Memory B cell (primary cell): ENCODE results near the gene VILL.

Experiments
- ATAC-seq: fragments of 150-1000 bp; cut with Tn5 transposase; 2 replicates; pipeline ENCODE4 v1.10.0; 2021; ENCODE audit warnings: low read depth, mild to moderate bottlenecking, moderate library complexity
- DNase-seq, 2 donors: peaks; one replicate each; pipeline ENCODE4 v3.0.0; 2022; ENCODE audit warnings: low spot score in 2 of 2
- H3K27ac Mint-ChIP-seq: one replicate; pipeline ENCODE4 v1.8.0; 2022; ENCODE audit warnings: mild to moderate bottlenecking, moderate library complexity, mixed read lengths
- H3K27me3 Mint-ChIP-seq: one replicate; pipeline ENCODE4 v1.8.0; 2022; ENCODE audit warnings: mixed read lengths
- H3K36me3 Mint-ChIP-seq: one replicate; pipeline ENCODE4 v1.8.0; 2022; ENCODE audit warnings: mild to moderate bottlenecking, mixed read lengths
- H3K4me1 Mint-ChIP-seq: one replicate; pipeline ENCODE4 v1.8.0; 2022; ENCODE audit warnings: mixed read lengths
- H3K4me3 Mint-ChIP-seq: one replicate; pipeline ENCODE4 v1.8.0; 2022; ENCODE audit warnings: mild to moderate bottlenecking, moderate library complexity, mixed read lengths
- H3K9me3 Mint-ChIP-seq: one replicate; pipeline ENCODE4 v1.8.0; 2022; ENCODE audit warnings: mixed read lengths

Gene VILL

GRCh38 chr3:37954881-37955280 lies 35.7 kb upstream of the VILL start:
- Mint-ChIP-seq H3K36me3 (no peaks in the 10 kb centered on the region), H3K27ac (no peak overlapping the region), H3K9me3 (no peaks in the 10 kb centered on the region), H3K4me3 (no peak overlapping the region), H3K4me1 (peaks cover 8% of the 10 kb centered on the region), H3K27me3 (peaks cover 1% of the 10 kb centered on the region)
- ATAC-seq, result no peak
- no peak for DNase-seq

GRCh38 chr3:37955918-37956707 lies 34.5 kb upstream of the VILL start:
- Mint-ChIP-seq H3K36me3 (no peaks in the 10 kb centered on the region), H3K9me3 (no peaks in the 10 kb centered on the region), H3K27me3 (no peaks in the 10 kb centered on the region), H3K27ac (peak overlapping the region; percentile 62), H3K4me3 (no peak overlapping the region), H3K4me1 (peaks cover 8% of the 10 kb centered on the region)
- ATAC-seq (no peak), DNase-seq (no peak)

- no peaks in the 10 kb centered on the region for H3K27me3 Mint-ChIP-seq
- DNase-seq (no peak), ATAC-seq (no peak)
- H3K27ac Mint-ChIP-seq, result no peak overlapping the region
- H3K9me3 Mint-ChIP-seq, result no peaks in the 10 kb centered on the region
- H3K4me3 Mint-ChIP-seq, result no peak overlapping the region
- H3K36me3 Mint-ChIP-seq, result no peaks in the 10 kb centered on the region
- H3K4me1 Mint-ChIP-seq, result peaks cover 8% of the 10 kb centered on the region
Measured at GRCh38 chr3:37956723-37957538, 33.7 kb upstream of the VILL start.

- Mint-ChIP-seq H3K4me3 (no peak overlapping the region), H3K9me3 (no peaks in the 10 kb centered on the region), H3K27ac (peak overlapping the region; percentile 21), H3K27me3 (no peaks in the 10 kb centered on the region), H3K4me1 (peaks cover 8% of the 10 kb centered on the region), H3K36me3 (no peaks in the 10 kb centered on the region)
- no peak for DNase-seq
- ATAC-seq, result no peak
Measured at GRCh38 chr3:37957539-37957936, 33.0 kb upstream of the VILL start.

GRCh38 chr3:37961622-37962431 lies 28.8 kb upstream of the VILL start:
- Mint-ChIP-seq H3K36me3 (no peaks in the 10 kb centered on the region), H3K27ac (no peak overlapping the region), H3K9me3 (no peaks in the 10 kb centered on the region), H3K4me1 (peaks cover 2% of the 10 kb centered on the region), H3K27me3 (peaks cover 3% of the 10 kb centered on the region), H3K4me3 (no peak overlapping the region)
- DNase-seq, result no peak
- no peak for ATAC-seq

GRCh38 chr3:37963016-37963415 lies 27.6 kb upstream of the VILL start:
- H3K4me3 Mint-ChIP-seq, result no peak overlapping the region
- no peaks in the 10 kb centered on the region for H3K9me3 Mint-ChIP-seq
- no peaks in the 10 kb centered on the region for H3K4me1 Mint-ChIP-seq
- H3K27me3 Mint-ChIP-seq, result peaks cover 3% of the 10 kb centered on the region
- DNase-seq, result no peak
- no peaks in the 10 kb centered on the region for H3K36me3 Mint-ChIP-seq
- H3K27ac Mint-ChIP-seq, result no peak overlapping the region
- no peak for ATAC-seq

GRCh38 chr3:37963635-37964034 lies 27.0 kb upstream of the VILL start:
- no peak overlapping the region for H3K4me3 Mint-ChIP-seq
- no peak for DNase-seq
- no peaks in the 10 kb centered on the region for H3K4me1 Mint-ChIP-seq
- H3K36me3 Mint-ChIP-seq, result no peaks in the 10 kb centered on the region
- no peaks in the 10 kb centered on the region for H3K9me3 Mint-ChIP-seq
- no peak for ATAC-seq
- peaks cover 3% of the 10 kb centered on the region for H3K27me3 Mint-ChIP-seq
- H3K27ac Mint-ChIP-seq, result no peak overlapping the region

GRCh38 chr3:37964146-37964545 lies 26.4 kb upstream of the VILL start:
- no peaks in the 10 kb centered on the region for H3K4me1 Mint-ChIP-seq
- ATAC-seq (no peak), DNase-seq (no peak)
- no peak overlapping the region for H3K27ac Mint-ChIP-seq
- H3K4me3 Mint-ChIP-seq, result no peak overlapping the region
- peaks cover 3% of the 10 kb centered on the region for H3K27me3 Mint-ChIP-seq
- H3K36me3 Mint-ChIP-seq, result no peaks in the 10 kb centered on the region
- H3K9me3 Mint-ChIP-seq, result no peaks in the 10 kb centered on the region

GRCh38 chr3:37964716-37965115 lies 25.9 kb upstream of the VILL start:
- H3K4me1 Mint-ChIP-seq, result no peaks in the 10 kb centered on the region
- no peaks in the 10 kb centered on the region for H3K36me3 Mint-ChIP-seq
- H3K9me3 Mint-ChIP-seq, result no peaks in the 10 kb centered on the region
- no peak overlapping the region for H3K27ac Mint-ChIP-seq
- no peak for ATAC-seq
- DNase-seq, result no peak
- H3K4me3 Mint-ChIP-seq, result no peak overlapping the region
- H3K27me3 Mint-ChIP-seq, result peaks cover 4% of the 10 kb centered on the region

- peaks cover 8% of the 10 kb centered on the region for H3K27me3 Mint-ChIP-seq
- H3K9me3 Mint-ChIP-seq, result no peaks in the 10 kb centered on the region
- H3K4me3 Mint-ChIP-seq, result no peak overlapping the region
- H3K4me1 Mint-ChIP-seq, result no peaks in the 10 kb centered on the region
- no peak overlapping the region for H3K27ac Mint-ChIP-seq
- DNase-seq (peak in 1 of 2 donors; percentile 9), ATAC-seq (peak; percentile 68)
- H3K36me3 Mint-ChIP-seq, result no peaks in the 10 kb centered on the region
Measured at GRCh38 chr3:37967260-37967881, 23.2 kb upstream of the VILL start.

- H3K27me3 Mint-ChIP-seq, result peaks cover 8% of the 10 kb centered on the region
Measured at GRCh38 chr3:37968199-37968598, 22.4 kb upstream of the VILL start.

GRCh38 chr3:37968813-37969595 lies 21.6 kb upstream of the VILL start:
- H3K9me3 Mint-ChIP-seq, result no peaks in the 10 kb centered on the region
- H3K36me3 Mint-ChIP-seq, result no peaks in the 10 kb centered on the region
- H3K27me3 Mint-ChIP-seq, result peaks cover 8% of the 10 kb centered on the region
- no peak overlapping the region for H3K4me3 Mint-ChIP-seq
- H3K27ac Mint-ChIP-seq, result no peak overlapping the region
- H3K4me1 Mint-ChIP-seq, result no peaks in the 10 kb centered on the region
- ATAC-seq, result no peak
- no peak for DNase-seq

More at GRCh38 chr3:37968199-37968598, 22.4 kb upstream of the VILL start:
- H3K4me1 Mint-ChIP-seq, result no peaks in the 10 kb centered on the region
- H3K36me3 Mint-ChIP-seq, result no peaks in the 10 kb centered on the region
- H3K4me3 Mint-ChIP-seq, result no peak overlapping the region
- ATAC-seq, result no peak
- no peaks in the 10 kb centered on the region for H3K9me3 Mint-ChIP-seq
- no peak overlapping the region for H3K27ac Mint-ChIP-seq
- DNase-seq, result no peak

GRCh38 chr3:37969596-37970100 lies 20.9 kb upstream of the VILL start:
- Mint-ChIP-seq H3K27me3 (peaks cover 8% of the 10 kb centered on the region), H3K36me3 (no peaks in the 10 kb centered on the region), H3K4me1 (peaks cover 2% of the 10 kb centered on the region), H3K9me3 (no peaks in the 10 kb centered on the region), H3K27ac (no peak overlapping the region), H3K4me3 (no peak overlapping the region)
- no peak for DNase-seq
- ATAC-seq, result no peak
